Kasumi-1 (cell line): ENCODE measurements around the gene NLK.
"Not testable (repeated sequence)": the region's sequence is repeated elsewhere in the genome, so short reads cannot be mapped to it uniquely, and the experiment has no call there.

ENCODE experiments used
- DNase-seq, 2 experiments: peaks; one replicate each; lab custom pipeline; 2025; lab: John Stamatoyannopoulos, UW

Gene NLK

GRCh38 chr17:28232966-28233870 lies 190.7 kb downstream of the NLK start:
- peak; percentile 2 to 9 for DNase-seq

GRCh38 chr17:28233872-28234856 lies 191.7 kb downstream of the NLK start:
- DNase-seq = not testable (repeated sequence)

GRCh38 chr17:28235066-28235700 lies 192.7 kb downstream of the NLK start:
- not testable (repeated sequence) for DNase-seq

GRCh38 chr17:28236033-28236653 lies 193.7 kb downstream of the NLK start:
- not testable (repeated sequence) for DNase-seq

GRCh38 chr17:28238547-28239270 lies 196.2 kb downstream of the NLK start:
- not testable (repeated sequence) for DNase-seq

GRCh38 chr17:28239271-28239624 lies 196.8 kb downstream of the NLK start:
- DNase-seq = no peak

GRCh38 chr17:28240688-28241340 lies 198.3 kb downstream of the NLK start:
- no peak for DNase-seq

- no peak for DNase-seq
Measured at GRCh38 chr17:28242791-28243190, 200.3 kb downstream of the NLK start.

GRCh38 chr17:28243268-28243667 lies 200.8 kb downstream of the NLK start:
- not testable (repeated sequence) for DNase-seq

- no peak for DNase-seq
Measured at GRCh38 chr17:28244446-28244845, 202.0 kb downstream of the NLK start.
